Caco-2 (cell line): ENCODE data around the gene SLC22A6. TPM values are rescaled to one million over a fixed set of nuclear protein-coding genes. Genes with fewer than 3 reads are reported as not detected.

Experiments used
- Bru-seq: library from RNA; stranded (reverse); fragments of 400-500 nt; gene quantifications from one replicate; lab custom pipeline; 2021; lab: Mats Ljungman, UMichigan
- BruChase-seq, 2 experiments: library from RNA; stranded (reverse); fragments of 400-500 nt; gene quantifications; one replicate each; lab custom pipeline; 2021; lab: Mats Ljungman, UMichigan
- BruUV-seq: library from RNA; stranded (reverse); fragments of 400-500 nt; replicated peaks from 2 replicates; lab custom pipeline; 2021; lab: Mats Ljungman, UMichigan
- CTCF ChIA-PET: fragments of 300-600 bp; sonication (Branson Sonifier 250); formaldehyde crosslinking; loops from one replicate; lab custom pipeline; 2022; ENCODE audit warnings: antibody characterized with exemption; lab: Charles Lee
- POLR2A ChIA-PET: fragments of 300-600 bp; sonication (Branson Sonifier 250); formaldehyde crosslinking; loops from one replicate; lab custom pipeline; 2022; ENCODE audit warnings: antibody characterized with exemption; lab: Charles Lee
- DNase-seq, 2 experiments: peaks; one replicate each; pipeline versions ENCODE4 v3.0.0 to v3.0.0-alpha.2; 2020 to 2022
- H3K27me3 ChIP-seq: replicated peaks from 2 replicates; pipeline ENCODE4 v1.6.0; 2011; ENCODE audit warnings: low read length; ENCODE audit not compliant: control insufficient read depth, insufficient read depth
- H3K36me3 ChIP-seq: 2 replicates; pipeline ENCODE4 v1.5.1; 2011; ENCODE audit warnings: low read length; ENCODE audit not compliant: control insufficient read depth, insufficient read depth
- H3K4me1 ChIP-seq: fragments of 250-450 bp; sonication (Bioruptor Pico); 2 replicates; pipeline ENCODE4 v1.5.1; 2020; ENCODE audit warnings: mild to moderate bottlenecking
- H3K4me3 ChIP-seq: 2 replicates; pipeline ENCODE4 v1.5.1; 2011; ENCODE audit warnings: low read depth, mild to moderate bottlenecking, control low read depth, low read length
- H3K9me3 ChIP-seq: fragments of 250-450 bp; sonication (Bioruptor Pico); 2 replicates; pipeline ENCODE4 v1.5.1; 2020; ENCODE audit warnings: mild to moderate bottlenecking, moderate library complexity
- H3K27ac Mint-ChIP-seq: one replicate; pipeline ENCODE4 v1.8.0; 2022; ENCODE audit warnings: mixed read lengths; ENCODE audit not compliant: unreplicated experiment
- H3K27me3 Mint-ChIP-seq: one replicate; pipeline ENCODE4 v1.8.0; 2022; ENCODE audit warnings: mixed read lengths; ENCODE audit not compliant: insufficient read depth, unreplicated experiment
- H3K36me3 Mint-ChIP-seq: one replicate; pipeline ENCODE4 v1.8.0; 2022; ENCODE audit warnings: mild to moderate bottlenecking, mixed read lengths; ENCODE audit not compliant: insufficient read depth, unreplicated experiment
- H3K4me1 Mint-ChIP-seq: one replicate; pipeline ENCODE4 v1.8.0; 2022; ENCODE audit warnings: low read depth, mixed read lengths; ENCODE audit not compliant: unreplicated experiment
- H3K4me3 Mint-ChIP-seq: one replicate; pipeline ENCODE4 v1.8.0; 2022; ENCODE audit warnings: mild to moderate bottlenecking, moderate library complexity, mixed read lengths; ENCODE audit not compliant: unreplicated experiment
- H3K9me3 Mint-ChIP-seq: one replicate; pipeline ENCODE4 v1.8.0; 2022; ENCODE audit warnings: mixed read lengths; ENCODE audit not compliant: unreplicated experiment
- intact Hi-C: fragments of 100-400 bp; cut with micrococcal nuclease; formaldehyde crosslinking; loops from one replicate; pipeline ENCODE4 v1.10.0; 2022; ENCODE audit not compliant: unreplicated experiment
- long read RNA-seq: library from polyadenylated mRNA; stranded (forward); transcript quantifications from one replicate; pipeline ENCODE4 v2.0.0, GENCODE V29; 2022
- total RNA-seq: library from RNA; stranded (reverse); gene quantifications from 2 replicates; pipeline ENCODE4 v1.2.3, GENCODE V29; 2022
- TF ChIP-seq, protein P1 (sequence below), 2 experiments: fragments of 200-600 bp in 1 of 2; IDR thresholded peaks; 1 replicate in 1 of 2; 2 replicates in 1 of 2; pipeline versions ENCODE4 v1.5.1 to v1.8.0; 2011 to 2022; ENCODE audit warnings: antibody characterized with exemption in 1 of 2, control low read depth in 1 of 2, inconsistent platforms in 1 of 2, low read depth in 1 of 2, low read length in 1 of 2, mild to moderate bottlenecking in 1 of 2, moderate library complexity in 1 of 2; ENCODE audit not compliant: insufficient read depth in 1 of 2, severe bottlenecking in 1 of 2, unreplicated experiment in 1 of 2

Gene SLC22A6, protein sequence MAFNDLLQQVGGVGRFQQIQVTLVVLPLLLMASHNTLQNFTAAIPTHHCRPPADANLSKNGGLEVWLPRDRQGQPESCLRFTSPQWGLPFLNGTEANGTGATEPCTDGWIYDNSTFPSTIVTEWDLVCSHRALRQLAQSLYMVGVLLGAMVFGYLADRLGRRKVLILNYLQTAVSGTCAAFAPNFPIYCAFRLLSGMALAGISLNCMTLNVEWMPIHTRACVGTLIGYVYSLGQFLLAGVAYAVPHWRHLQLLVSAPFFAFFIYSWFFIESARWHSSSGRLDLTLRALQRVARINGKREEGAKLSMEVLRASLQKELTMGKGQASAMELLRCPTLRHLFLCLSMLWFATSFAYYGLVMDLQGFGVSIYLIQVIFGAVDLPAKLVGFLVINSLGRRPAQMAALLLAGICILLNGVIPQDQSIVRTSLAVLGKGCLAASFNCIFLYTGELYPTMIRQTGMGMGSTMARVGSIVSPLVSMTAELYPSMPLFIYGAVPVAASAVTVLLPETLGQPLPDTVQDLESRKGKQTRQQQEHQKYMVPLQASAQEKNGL
- total RNA-seq (not detected in 2 replicates), Bru-seq, nascent RNA (not detected), BruChase-seq, experiment 1, labeled RNA remaining after a 2-hour chase (not detected), BruChase-seq, experiment 2, labeled RNA remaining after a 6-hour chase (not detected)
- long read RNA-seq: 0 reads

DNA sequence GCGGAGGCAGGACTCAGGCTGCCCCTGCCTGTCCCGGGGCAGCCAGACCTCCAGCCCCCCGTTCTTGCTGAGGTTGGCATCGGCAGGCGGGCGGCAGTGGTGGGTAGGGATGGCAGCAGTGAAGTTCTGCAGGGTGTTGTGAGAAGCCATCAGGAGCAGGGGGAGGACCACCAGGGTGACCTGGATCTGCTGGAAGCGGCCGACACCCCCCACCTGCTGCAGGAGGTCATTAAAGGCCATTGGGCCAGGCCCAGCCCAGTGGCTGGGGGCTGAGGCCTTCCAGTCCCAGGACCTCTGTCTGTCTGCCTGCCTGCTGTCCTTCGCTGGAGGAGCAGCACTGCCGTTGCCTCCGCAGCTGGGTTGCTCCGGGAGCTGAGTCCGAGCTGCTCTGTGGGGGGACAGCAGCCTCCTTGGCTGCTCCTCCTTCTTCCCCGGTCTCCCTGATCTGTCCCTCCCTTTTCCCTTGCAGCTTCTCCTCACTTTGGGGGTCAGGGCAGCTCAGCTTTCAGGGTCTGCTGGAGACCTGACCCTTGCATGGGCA is at the start of gene SLC22A6:
TSS of gene SLC22A6 (minus strand) at position 517 of the 541 bp plus-strand sequence. CDS start at position 240, 277 bp downstream.
- Mint-ChIP-seq H3K4me1 (no peaks in the 10 kb centered on the region), H3K27me3 (peaks cover 9% of the 10 kb centered on the region), H3K36me3 (no peaks in the 10 kb centered on the region), H3K27ac (no peak within 1 kb of the TSS), H3K4me3 (no peak within 1 kb of the TSS), H3K9me3 (no peaks in the 10 kb centered on the region)
- no TSS peak for BruUV-seq
- intact Hi-C loops: no loop called here
- ChIA-PET CTCF (no interaction called here), POLR2A (no interaction called here)
- Histone ChIP-seq H3K36me3 (no peaks in the 10 kb centered on the region), H3K4me1 (no peaks in the 10 kb centered on the region), H3K27me3 (no peaks in the 10 kb centered on the region), H3K9me3 (no peaks in the 10 kb centered on the region), H3K4me3 (no peak within 1 kb of the TSS)
- DNase-seq: no peak
- TF ChIP-seq, protein P1, sequence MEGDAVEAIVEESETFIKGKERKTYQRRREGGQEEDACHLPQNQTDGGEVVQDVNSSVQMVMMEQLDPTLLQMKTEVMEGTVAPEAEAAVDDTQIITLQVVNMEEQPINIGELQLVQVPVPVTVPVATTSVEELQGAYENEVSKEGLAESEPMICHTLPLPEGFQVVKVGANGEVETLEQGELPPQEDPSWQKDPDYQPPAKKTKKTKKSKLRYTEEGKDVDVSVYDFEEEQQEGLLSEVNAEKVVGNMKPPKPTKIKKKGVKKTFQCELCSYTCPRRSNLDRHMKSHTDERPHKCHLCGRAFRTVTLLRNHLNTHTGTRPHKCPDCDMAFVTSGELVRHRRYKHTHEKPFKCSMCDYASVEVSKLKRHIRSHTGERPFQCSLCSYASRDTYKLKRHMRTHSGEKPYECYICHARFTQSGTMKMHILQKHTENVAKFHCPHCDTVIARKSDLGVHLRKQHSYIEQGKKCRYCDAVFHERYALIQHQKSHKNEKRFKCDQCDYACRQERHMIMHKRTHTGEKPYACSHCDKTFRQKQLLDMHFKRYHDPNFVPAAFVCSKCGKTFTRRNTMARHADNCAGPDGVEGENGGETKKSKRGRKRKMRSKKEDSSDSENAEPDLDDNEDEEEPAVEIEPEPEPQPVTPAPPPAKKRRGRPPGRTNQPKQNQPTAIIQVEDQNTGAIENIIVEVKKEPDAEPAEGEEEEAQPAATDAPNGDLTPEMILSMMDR (IDR thresholded peaks at IDR 0.05; ENCODE audit: insufficient read depth in 1 of 2, low read depth in 1 of 2, low read length in 1 of 2, severe bottlenecking in 1 of 2, unreplicated experiment in 1 of 2): no peak

DNA sequence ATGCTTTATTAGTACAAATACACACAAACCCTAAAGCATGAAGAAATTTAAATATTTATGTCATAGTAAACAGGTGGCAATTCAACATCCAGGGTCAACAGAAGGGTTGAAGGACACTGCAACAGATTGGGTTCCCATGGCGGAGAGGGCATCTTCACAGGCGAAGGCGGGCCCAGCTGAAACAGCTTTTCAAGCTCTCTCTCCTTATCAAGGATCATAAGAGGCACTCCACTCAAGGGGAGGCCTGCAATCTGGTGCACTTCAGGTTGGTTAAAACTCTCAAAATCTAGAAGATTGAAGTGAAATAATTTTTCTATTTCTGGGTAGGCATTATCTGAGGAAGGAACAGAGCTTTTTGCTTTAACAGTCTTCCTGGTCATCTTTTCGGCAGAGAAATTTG is 47.7 kb upstream of the SLC22A6 start:
- intact Hi-C loops: no loop called here
- BruUV-seq: no TSS peak
- peaks cover 9% of the 10 kb centered on the region for H3K27me3 Mint-ChIP-seq
- H3K4me1 Mint-ChIP-seq: no peaks in the 10 kb centered on the region
- POLR2A ChIA-PET: no interaction called here
- no peak overlapping the region for H3K27ac Mint-ChIP-seq
- CTCF ChIA-PET: no interaction called here
- no peaks in the 10 kb centered on the region for H3K36me3 Mint-ChIP-seq
- no peak overlapping the region for H3K4me3 ChIP-seq
- no peak for DNase-seq
- peaks cover 6% of the 10 kb centered on the region for H3K4me1 ChIP-seq
- H3K36me3 ChIP-seq: no peaks in the 10 kb centered on the region
- no peaks in the 10 kb centered on the region for H3K9me3 ChIP-seq
- H3K9me3 Mint-ChIP-seq: no peaks in the 10 kb centered on the region
- TF ChIP-seq, protein P1 (IDR thresholded peaks at IDR 0.05; ENCODE audit: insufficient read depth in 1 of 2, low read depth in 1 of 2, low read length in 1 of 2, severe bottlenecking in 1 of 2, unreplicated experiment in 1 of 2): no peak
- no peaks in the 10 kb centered on the region for H3K27me3 ChIP-seq
- H3K4me3 Mint-ChIP-seq: no peak overlapping the region
